ENCODE data around the gene PPP2R5E. TPM values are rescaled to one million over a fixed set of nuclear protein-coding genes. Genes with fewer than 3 reads are reported as not detected.
A peak's percentile ranks its signal among the peaks of the same experiment; 100 is the strongest.

PPP2R5E gene
- total and polyA plus RNA-seq, 9 of the 15 experiments (the other 6 are each of a cell fraction or from before 2014, with no cell fraction given), result 4.2 to 30.3 (median 11.0) TPM

DNA sequence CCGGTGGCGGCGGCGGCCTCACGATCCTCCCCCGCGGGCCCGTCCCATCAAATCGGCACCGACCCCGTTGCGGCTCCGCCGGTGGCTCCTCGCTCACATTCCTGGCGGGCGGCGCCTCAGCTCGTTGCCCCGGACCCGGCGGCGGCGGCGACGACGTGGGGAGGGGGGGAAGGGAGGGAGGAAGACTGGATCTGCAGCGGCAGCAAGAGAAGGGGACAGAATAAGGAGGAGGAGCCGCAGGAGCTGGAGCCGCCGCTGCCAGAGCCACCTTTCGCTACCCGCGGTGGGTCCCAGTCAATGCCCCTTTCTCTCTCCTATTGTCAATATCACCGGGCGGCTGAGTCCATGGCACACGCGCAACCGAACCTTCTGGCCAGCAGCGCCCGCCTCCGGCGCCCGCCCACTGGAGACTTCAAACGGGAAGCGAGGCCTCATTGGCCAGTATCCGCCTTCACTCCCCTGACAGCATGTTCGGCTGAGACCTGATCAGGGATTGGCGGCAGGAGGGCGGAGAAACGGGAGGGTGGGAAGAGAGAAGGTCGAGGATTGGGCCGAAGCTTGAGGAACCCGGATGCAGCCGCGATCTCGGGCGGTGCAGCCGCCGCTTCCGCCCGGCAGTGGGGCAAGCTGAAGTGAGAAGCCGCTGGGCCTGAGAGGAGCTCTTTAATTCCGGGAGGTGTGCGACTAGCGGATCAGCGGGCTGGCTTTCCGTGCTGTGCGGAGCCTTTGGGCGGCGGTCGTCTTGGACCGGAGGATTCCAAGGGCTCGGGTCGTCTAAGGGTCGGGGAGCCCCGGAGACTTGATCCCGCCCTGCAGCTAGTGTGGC is at the start of gene PPP2R5E (continued):
- TF ChIP-seq, protein P1, sequence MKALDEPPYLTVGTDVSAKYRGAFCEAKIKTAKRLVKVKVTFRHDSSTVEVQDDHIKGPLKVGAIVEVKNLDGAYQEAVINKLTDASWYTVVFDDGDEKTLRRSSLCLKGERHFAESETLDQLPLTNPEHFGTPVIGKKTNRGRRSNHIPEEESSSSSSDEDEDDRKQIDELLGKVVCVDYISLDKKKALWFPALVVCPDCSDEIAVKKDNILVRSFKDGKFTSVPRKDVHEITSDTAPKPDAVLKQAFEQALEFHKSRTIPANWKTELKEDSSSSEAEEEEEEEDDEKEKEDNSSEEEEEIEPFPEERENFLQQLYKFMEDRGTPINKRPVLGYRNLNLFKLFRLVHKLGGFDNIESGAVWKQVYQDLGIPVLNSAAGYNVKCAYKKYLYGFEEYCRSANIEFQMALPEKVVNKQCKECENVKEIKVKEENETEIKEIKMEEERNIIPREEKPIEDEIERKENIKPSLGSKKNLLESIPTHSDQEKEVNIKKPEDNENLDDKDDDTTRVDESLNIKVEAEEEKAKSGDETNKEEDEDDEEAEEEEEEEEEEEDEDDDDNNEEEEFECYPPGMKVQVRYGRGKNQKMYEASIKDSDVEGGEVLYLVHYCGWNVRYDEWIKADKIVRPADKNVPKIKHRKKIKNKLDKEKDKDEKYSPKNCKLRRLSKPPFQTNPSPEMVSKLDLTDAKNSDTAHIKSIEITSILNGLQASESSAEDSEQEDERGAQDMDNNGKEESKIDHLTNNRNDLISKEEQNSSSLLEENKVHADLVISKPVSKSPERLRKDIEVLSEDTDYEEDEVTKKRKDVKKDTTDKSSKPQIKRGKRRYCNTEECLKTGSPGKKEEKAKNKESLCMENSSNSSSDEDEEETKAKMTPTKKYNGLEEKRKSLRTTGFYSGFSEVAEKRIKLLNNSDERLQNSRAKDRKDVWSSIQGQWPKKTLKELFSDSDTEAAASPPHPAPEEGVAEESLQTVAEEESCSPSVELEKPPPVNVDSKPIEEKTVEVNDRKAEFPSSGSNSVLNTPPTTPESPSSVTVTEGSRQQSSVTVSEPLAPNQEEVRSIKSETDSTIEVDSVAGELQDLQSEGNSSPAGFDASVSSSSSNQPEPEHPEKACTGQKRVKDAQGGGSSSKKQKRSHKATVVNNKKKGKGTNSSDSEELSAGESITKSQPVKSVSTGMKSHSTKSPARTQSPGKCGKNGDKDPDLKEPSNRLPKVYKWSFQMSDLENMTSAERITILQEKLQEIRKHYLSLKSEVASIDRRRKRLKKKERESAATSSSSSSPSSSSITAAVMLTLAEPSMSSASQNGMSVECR (CRISPR knock-in tag; IDR thresholded peaks at IDR 0.05), result no peak
- TF ChIP-seq, protein P2, sequence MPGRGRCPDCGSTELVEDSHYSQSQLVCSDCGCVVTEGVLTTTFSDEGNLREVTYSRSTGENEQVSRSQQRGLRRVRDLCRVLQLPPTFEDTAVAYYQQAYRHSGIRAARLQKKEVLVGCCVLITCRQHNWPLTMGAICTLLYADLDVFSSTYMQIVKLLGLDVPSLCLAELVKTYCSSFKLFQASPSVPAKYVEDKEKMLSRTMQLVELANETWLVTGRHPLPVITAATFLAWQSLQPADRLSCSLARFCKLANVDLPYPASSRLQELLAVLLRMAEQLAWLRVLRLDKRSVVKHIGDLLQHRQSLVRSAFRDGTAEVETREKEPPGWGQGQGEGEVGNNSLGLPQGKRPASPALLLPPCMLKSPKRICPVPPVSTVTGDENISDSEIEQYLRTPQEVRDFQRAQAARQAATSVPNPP (IDR thresholded peaks at IDR 0.05; ENCODE audit: borderline replicate concordance, insufficient read depth, insufficient read length), result no peak
- TF ChIP-seq TCF7L2 (IDR thresholded peaks at IDR 0.05; ENCODE audit: low read depth, low read length) (no peak), HCFC1 (IDR thresholded peaks at IDR 0.05; ENCODE audit: low read depth, low read length) (peak; percentile 61), ZNF197 (CRISPR knock-in tag; IDR thresholded peaks at IDR 0.05; ENCODE audit: low read depth) (no peak), SP2 (IDR thresholded peaks at IDR 0.05; ENCODE audit: extremely low read depth, low read depth, low read length, poor library complexity, severe bottlenecking) (peak; percentile 70), ZNF24 (IDR thresholded peaks at IDR 0.05) (no peak), KLF13 (tag; IDR thresholded peaks at IDR 0.05; ENCODE audit: borderline replicate concordance, low read depth) (no peak), CXXC5 (CRISPR knock-in tag; IDR thresholded peaks at IDR 0.05) (0 out of 2 replicates have a peak, but pooled peaks have one; percentile 48), HMGN3 (IDR thresholded peaks at IDR 0.05; ENCODE audit: borderline replicate concordance, extremely low read depth, insufficient read length, low read depth, low read length) (no peak), ZNF75A (CRISPR knock-in tag; IDR thresholded peaks at IDR 0.05) (no peak)
- TF ChIP-seq, protein P3, sequence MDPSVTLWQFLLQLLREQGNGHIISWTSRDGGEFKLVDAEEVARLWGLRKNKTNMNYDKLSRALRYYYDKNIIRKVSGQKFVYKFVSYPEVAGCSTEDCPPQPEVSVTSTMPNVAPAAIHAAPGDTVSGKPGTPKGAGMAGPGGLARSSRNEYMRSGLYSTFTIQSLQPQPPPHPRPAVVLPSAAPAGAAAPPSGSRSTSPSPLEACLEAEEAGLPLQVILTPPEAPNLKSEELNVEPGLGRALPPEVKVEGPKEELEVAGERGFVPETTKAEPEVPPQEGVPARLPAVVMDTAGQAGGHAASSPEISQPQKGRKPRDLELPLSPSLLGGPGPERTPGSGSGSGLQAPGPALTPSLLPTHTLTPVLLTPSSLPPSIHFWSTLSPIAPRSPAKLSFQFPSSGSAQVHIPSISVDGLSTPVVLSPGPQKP (CRISPR knock-in tag; IDR thresholded peaks at IDR 0.05), result no peak
- TF ChIP-seq, protein P4, sequence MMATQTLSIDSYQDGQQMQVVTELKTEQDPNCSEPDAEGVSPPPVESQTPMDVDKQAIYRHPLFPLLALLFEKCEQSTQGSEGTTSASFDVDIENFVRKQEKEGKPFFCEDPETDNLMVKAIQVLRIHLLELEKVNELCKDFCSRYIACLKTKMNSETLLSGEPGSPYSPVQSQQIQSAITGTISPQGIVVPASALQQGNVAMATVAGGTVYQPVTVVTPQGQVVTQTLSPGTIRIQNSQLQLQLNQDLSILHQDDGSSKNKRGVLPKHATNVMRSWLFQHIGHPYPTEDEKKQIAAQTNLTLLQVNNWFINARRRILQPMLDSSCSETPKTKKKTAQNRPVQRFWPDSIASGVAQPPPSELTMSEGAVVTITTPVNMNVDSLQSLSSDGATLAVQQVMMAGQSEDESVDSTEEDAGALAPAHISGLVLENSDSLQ (IDR thresholded peaks at IDR 0.05), result peak; percentile 98
- TF ChIP-seq, protein P5, sequence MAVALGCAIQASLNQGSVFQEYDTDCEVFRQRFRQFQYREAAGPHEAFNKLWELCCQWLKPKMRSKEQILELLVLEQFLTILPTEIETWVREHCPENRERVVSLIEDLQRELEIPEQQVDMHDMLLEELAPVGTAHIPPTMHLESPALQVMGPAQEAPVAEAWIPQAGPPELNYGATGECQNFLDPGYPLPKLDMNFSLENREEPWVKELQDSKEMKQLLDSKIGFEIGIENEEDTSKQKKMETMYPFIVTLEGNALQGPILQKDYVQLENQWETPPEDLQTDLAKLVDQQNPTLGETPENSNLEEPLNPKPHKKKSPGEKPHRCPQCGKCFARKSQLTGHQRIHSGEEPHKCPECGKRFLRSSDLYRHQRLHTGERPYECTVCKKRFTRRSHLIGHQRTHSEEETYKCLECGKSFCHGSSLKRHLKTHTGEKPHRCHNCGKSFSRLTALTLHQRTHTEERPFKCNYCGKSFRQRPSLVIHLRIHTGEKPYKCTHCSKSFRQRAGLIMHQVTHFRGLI (CRISPR knock-in tag; IDR thresholded peaks at IDR 0.05), result no peak
